Inflammatory macrophage treated with lipopolysaccharide for 4 hours (primary cell): ENCODE results near the gene ZNF688.

ENCODE experiments used
- DNase-seq: peaks from one replicate; pipeline ENCODE4 v3.0.0-alpha.2; 2020

ZNF688 gene

GRCh38 chr16:30585022-30585399 is 13.5 kb upstream of the ZNF688 start:
- peak; percentile 64 for DNase-seq

- no peak for DNase-seq
Observed at GRCh38 chr16:30582611-30583340, 11.3 kb upstream of the ZNF688 start.

- no peak for DNase-seq
Observed at GRCh38 chr16:30581457-30581856, 9.9 kb upstream of the ZNF688 start.

- no peak for DNase-seq
Observed at GRCh38 chr16:30574678-30575077, 3.2 kb upstream of the ZNF688 start.

- DNase-seq: no peak
Observed at GRCh38 chr16:30570636-30571444, 674 bp downstream of the ZNF688 start.

GRCh38 chr16:30569746-30570635 is 1.5 kb downstream of the ZNF688 start:
- DNase-seq: peak; percentile 21

- DNase-seq: no peak
Observed at GRCh38 chr16:30569281-30569680, 2.2 kb downstream of the ZNF688 start.

- peak; percentile 97 for DNase-seq
Observed at GRCh38 chr16:30567991-30568638, 3.4 kb downstream of the ZNF688 start.

- DNase-seq: peak; percentile 62
Observed at GRCh38 chr16:30567160-30567990, 4.1 kb downstream of the ZNF688 start.

- DNase-seq: no peak
Observed at GRCh38 chr16:30566531-30566930, 5.0 kb downstream of the ZNF688 start.

GRCh38 chr16:30565984-30566383 is 5.5 kb downstream of the ZNF688 start:
- DNase-seq: no peak

- DNase-seq: no peak
Observed at GRCh38 chr16:30565526-30565925, 6.0 kb downstream of the ZNF688 start.

GRCh38 chr16:30562021-30562420 is 9.5 kb downstream of the ZNF688 start:
- DNase-seq: no peak

GRCh38 chr16:30561089-30561816 is 10.3 kb downstream of the ZNF688 start:
- DNase-seq: peak; percentile 36

GRCh38 chr16:30559690-30560089 is 11.8 kb downstream of the ZNF688 start:
- DNase-seq: peak; percentile 64

GRCh38 chr16:30558789-30559377 is 12.6 kb downstream of the ZNF688 start:
- DNase-seq: no peak

- DNase-seq: peak; percentile 99
Observed at GRCh38 chr16:30557957-30558788, 13.3 kb downstream of the ZNF688 start, which contains the start of gene ZNF764. Gene ZNF764, minus strand, starts transcription at chr16:30558374. Its CDS starts 192 bp downstream, at chr16:30558182.

- no peak for DNase-seq
Observed at GRCh38 chr16:30557707-30557956, 13.9 kb downstream of the ZNF688 start.

GRCh38 chr16:30556125-30556473 is 15.4 kb downstream of the ZNF688 start:
- no peak for DNase-seq
